T-cell (primary cell): ENCODE results near the gene BRS3. TPM values are rescaled to one million over a fixed set of nuclear protein-coding genes. Genes with fewer than 3 reads are reported as not detected.

ENCODE experiments used
- ATAC-seq, 4 experiments: fragments of 200-7000 bp in 3 of 4; fragments of 150-1000 bp in 1 of 4; cut with Tn5 transposase; replicated peaks in 1 of 4; 1 replicate in 3 of 4; 2 replicates in 1 of 4; pipeline ENCODE4 v1.10.0; 2021; ENCODE audit warnings: moderate library complexity in 3 of 4, mild to moderate bottlenecking in 2 of 4, moderate number of reproducible peaks in 1 of 4
- CTCF ChIA-PET, 2 donors: fragments of 300-600 bp; sonication (Branson Sonifier 250); formaldehyde crosslinking; loops; one replicate each; lab custom pipeline; 2022; ENCODE audit warnings: antibody characterized with exemption in 2 of 2; lab: Charles Lee
- POLR2A ChIA-PET, 2 donors: fragments of 300-600 bp; sonication (Branson Sonifier 250); formaldehyde crosslinking; loops; one replicate each; lab custom pipeline; 2022; ENCODE audit warnings: antibody characterized with exemption in 2 of 2; lab: Charles Lee
- DNase-seq, 35 experiments: peaks; one replicate each; pipeline versions ENCODE4 v3.0.0 to v3.0.0-alpha.2; 2013 to 2023
- H3K27ac ChIP-seq: one replicate; pipeline ENCODE4 v1.5.1; 2013; ENCODE audit warnings: low read length
- H3K27me3 ChIP-seq, 2 experiments: replicated peaks in 1 of 2; 1 replicate in 1 of 2; 2 replicates in 1 of 2; pipeline versions ENCODE4 v1.6.1 to v1.7.0; 2013; ENCODE audit warnings: low read length in 1 of 2, mixed read lengths in 1 of 2; ENCODE audit not compliant: control insufficient read depth in 2 of 2, insufficient read depth in 2 of 2; ENCODE audit errors: extremely low read depth in 1 of 2
- H3K36me3 ChIP-seq, 2 donors: 1 replicate in 1 of 2; 2 replicates in 1 of 2; pipeline versions ENCODE4 v1.6.1 to v1.7.0; 2013; ENCODE audit warnings: low read length in 1 of 2; ENCODE audit not compliant: control insufficient read depth in 2 of 2, insufficient read depth in 1 of 2; ENCODE audit errors: extremely low read depth in 1 of 2
- H3K4me1 ChIP-seq, 2 experiments: 1 replicate in 1 of 2; 2 replicates in 1 of 2; pipeline versions ENCODE4 v1.6.1 to v1.7.0; 2013; ENCODE audit warnings: low read length in 2 of 2, mixed read lengths in 1 of 2; ENCODE audit not compliant: insufficient read depth in 2 of 2, control insufficient read depth in 1 of 2; ENCODE audit errors: extremely low read depth in 1 of 2
- H3K4me3 ChIP-seq, 2 donors: 1 replicate in 1 of 2; 2 replicates in 1 of 2; pipeline versions ENCODE4 v1.5.1 to v1.7.0; 2013; ENCODE audit warnings: mild to moderate bottlenecking in 2 of 2, low read length in 1 of 2, moderate library complexity in 1 of 2; ENCODE audit not compliant: control insufficient read depth in 1 of 2; ENCODE audit errors: extremely low read depth in 1 of 2
- H3K9me3 ChIP-seq: 2 replicates; pipeline ENCODE4 v1.7.0; 2013
- H3K27ac Mint-ChIP-seq, 2 donors: one replicate each; pipeline ENCODE4 v1.8.0; 2020 to 2021; ENCODE audit warnings: mild to moderate bottlenecking in 2 of 2, mixed read lengths in 2 of 2
- H3K27me3 Mint-ChIP-seq, 2 donors: one replicate each; pipeline ENCODE4 v1.8.0; 2021 to 2022; ENCODE audit warnings: mixed read lengths in 2 of 2
- H3K36me3 Mint-ChIP-seq: one replicate; pipeline ENCODE4 v1.8.0; 2021; ENCODE audit warnings: mixed read lengths
- H3K4me1 Mint-ChIP-seq, 3 donors: one replicate each; pipeline ENCODE4 v1.8.0; 2020 to 2022; ENCODE audit warnings: mixed read lengths in 3 of 3, mild to moderate bottlenecking in 1 of 3
- H3K4me3 Mint-ChIP-seq, 3 donors: one replicate each; pipeline ENCODE4 v1.8.0; 2020 to 2022; ENCODE audit warnings: mild to moderate bottlenecking in 3 of 3, mixed read lengths in 3 of 3, moderate library complexity in 3 of 3
- H3K9me3 Mint-ChIP-seq, 3 donors: one replicate each; pipeline ENCODE4 v1.8.0; 2020 to 2022; ENCODE audit warnings: mixed read lengths in 3 of 3
- WGBS: methylation state at CpG from one replicate; pipeline ENCODE4 v1.1.5; 2013; ENCODE audit warnings: missing lambda C conversion rate; ENCODE audit not compliant: insufficient coverage; 5-methylcytosine and 5-hydroxymethylcytosine counted together
- total RNA-seq, 35 experiments: library from RNA in 6 of 35; stranded (reverse) in 6 of 35; fragments of 120-200 nt in 1 of 35; gene quantifications; one replicate each; pipeline versions ENCODE4 v1.2.1 to v1.2.4 and lab custom pipeline; 2013 to 2026

The BRS3 gene
- total RNA-seq, 5 donors from 2014 or later (not counting 1 experiment from before 2014, with no cell fraction given): not detected

- no peak for ATAC-seq
- POLR2A ChIA-PET: no interaction called here
These were observed 38.2 kb downstream of the BRS3 start for GRCh38 chrX:136525738-136526606.

GRCh38 chrX:136528645-136529315 is 41.0 kb downstream of the BRS3 start:
- Mint-ChIP-seq H3K4me3 (no peak overlapping the region), H3K27me3 (peaks cover 0 to 28% of the 10 kb centered on the region in 2 donors), H3K4me1 (peaks cover 0 to 8% (median 4%) of the 10 kb centered on the region in 3 donors), H3K27ac (no peak overlapping the region), H3K36me3 (no peaks in the 10 kb centered on the region), H3K9me3 (no peaks in the 10 kb centered on the region)
- Histone ChIP-seq H3K4me3 (no peak overlapping the region), H3K36me3 (no peaks in the 10 kb centered on the region), H3K9me3 (no peaks in the 10 kb centered on the region), H3K4me1 (no peaks in the 10 kb centered on the region), H3K27ac (no peak overlapping the region), H3K27me3 (no peaks in the 10 kb centered on the region)
- no peak for DNase-seq
- ChIA-PET POLR2A (interaction anchor here in 1 of 2 donors (0.7 kb wide), 1 partner anchor 89 kb away, joined by 3 read pairs; no protein-coding TSS in a partner anchor), CTCF (no interaction called here)
- no peak for ATAC-seq
- WGBS: 100% methylated on average over 2 of the region's 8 CpGs

More at GRCh38 chrX:136525738-136526606, 38.2 kb downstream of the BRS3 start:
- H3K9me3 Mint-ChIP-seq: no peaks in the 10 kb centered on the region
- Histone ChIP-seq H3K36me3 (no peaks in the 10 kb centered on the region), H3K4me1 (no peaks in the 10 kb centered on the region), H3K4me3 (no peak overlapping the region), H3K27ac (no peak overlapping the region), H3K9me3 (no peaks in the 10 kb centered on the region), H3K27me3 (no peaks in the 10 kb centered on the region)
- no peaks in the 10 kb centered on the region for H3K36me3 Mint-ChIP-seq
- H3K27ac Mint-ChIP-seq: no peak overlapping the region
- WGBS: 50% methylated on average over 2 of the region's 2 CpGs
- peaks cover 0 to 23% of the 10 kb centered on the region in 2 donors for H3K27me3 Mint-ChIP-seq
- H3K4me1 Mint-ChIP-seq: peaks cover 6 to 15% (median 13%) of the 10 kb centered on the region in 3 donors
- DNase-seq: no peak
- H3K4me3 Mint-ChIP-seq: no peak overlapping the region
- CTCF ChIA-PET: no interaction called here

GRCh38 chrX:136529795-136530194 is 42.0 kb downstream of the BRS3 start:
- H3K27ac ChIP-seq: no peak overlapping the region
- Mint-ChIP-seq H3K36me3 (no peaks in the 10 kb centered on the region), H3K4me3 (no peak overlapping the region), H3K27me3 (peaks cover 0 to 36% of the 10 kb centered on the region in 2 donors), H3K27ac (no peak overlapping the region), H3K9me3 (no peaks in the 10 kb centered on the region), H3K4me1 (peaks cover 0 to 6% (median 3%) of the 10 kb centered on the region in 3 donors)
- no peaks in the 10 kb centered on the region for H3K27me3 ChIP-seq
- CTCF ChIA-PET: no interaction called here
- POLR2A ChIA-PET: no interaction called here
- no peaks in the 10 kb centered on the region for H3K36me3 ChIP-seq
- ATAC-seq (no peak), DNase-seq (no peak)
- no peak overlapping the region for H3K4me3 ChIP-seq
- 40% methylated on average over 1 of the region's 2 CpGs for WGBS
- no peaks in the 10 kb centered on the region for H3K9me3 ChIP-seq
- H3K4me1 ChIP-seq: no peaks in the 10 kb centered on the region

GRCh38 chrX:136531951-136532350 is 44.2 kb downstream of the BRS3 start, which contains the start of gene VGLL1:
TSS of gene VGLL1 (plus strand) at chrX:136532215. CDS start at chrX:136536021, 3,806 bp downstream.
- Histone ChIP-seq H3K9me3 (no peaks in the 10 kb centered on the region), H3K4me3 (no peak within 1 kb of the TSS), H3K36me3 (no peaks in the 10 kb centered on the region), H3K27ac (no peak within 1 kb of the TSS), H3K27me3 (no peaks in the 10 kb centered on the region), H3K4me1 (no peaks in the 10 kb centered on the region)
- peaks cover 0 to 40% of the 10 kb centered on the region in 2 donors for H3K27me3 Mint-ChIP-seq
- ChIA-PET CTCF (interaction anchor here (0.6 kb wide), 2 partner anchors 36 to 398 kb away, joined by 3 read pairs; no protein-coding TSS in a partner anchor), POLR2A (interaction anchor here (0.6 to 0.7 kb wide), 2 partner anchors 24 to 130 kb away, joined by 4 to 9 read pairs; no protein-coding TSS in a partner anchor)
- WGBS: no CpG with 5 or more reads among the region's 3 CpGs
- H3K4me1 Mint-ChIP-seq: peaks cover 0 to 6% (median 3%) of the 10 kb centered on the region in 3 donors
- no peak within 1 kb of the TSS for H3K27ac Mint-ChIP-seq
- H3K36me3 Mint-ChIP-seq: no peaks in the 10 kb centered on the region
- DNase-seq (no peak), ATAC-seq (no peak)
- no peak within 1 kb of the TSS for H3K4me3 Mint-ChIP-seq
- no peaks in the 10 kb centered on the region for H3K9me3 Mint-ChIP-seq

GRCh38 chrX:136534131-136534530 is 46.4 kb downstream of the BRS3 start:
- DNase-seq (no peak), ATAC-seq (no peak)
- no CpG with 5 or more reads among the region's 2 CpGs for WGBS
- Histone ChIP-seq H3K27me3 (no peaks in the 10 kb centered on the region), H3K9me3 (no peaks in the 10 kb centered on the region), H3K4me3 (no peak overlapping the region), H3K4me1 (no peaks in the 10 kb centered on the region), H3K36me3 (no peaks in the 10 kb centered on the region), H3K27ac (no peak overlapping the region)
- Mint-ChIP-seq H3K4me1 (peaks cover 0 to 6% (median 3%) of the 10 kb centered on the region in 3 donors), H3K9me3 (no peaks in the 10 kb centered on the region), H3K27ac (no peak overlapping the region), H3K27me3 (peaks cover 0 to 27% of the 10 kb centered on the region in 2 donors), H3K4me3 (no peak overlapping the region), H3K36me3 (no peaks in the 10 kb centered on the region)
- ChIA-PET POLR2A (no interaction called here), CTCF (no interaction called here)

- H3K9me3 ChIP-seq: no peaks in the 10 kb centered on the region
- H3K27me3 ChIP-seq: no peaks in the 10 kb centered on the region
- no peak overlapping the region for H3K4me3 ChIP-seq
- DNase-seq (no peak), ATAC-seq (no peak)
- no peaks in the 10 kb centered on the region for H3K36me3 Mint-ChIP-seq
- H3K27ac ChIP-seq: no peak overlapping the region
- H3K4me3 Mint-ChIP-seq: no peak overlapping the region
- CTCF ChIA-PET: no interaction called here
- H3K36me3 ChIP-seq: no peaks in the 10 kb centered on the region
- H3K4me1 ChIP-seq: peaks cover 0 to 4% of the 10 kb centered on the region in 2 experiments
- peaks cover 6 to 17% (median 16%) of the 10 kb centered on the region in 3 donors for H3K4me1 Mint-ChIP-seq
- POLR2A ChIA-PET: no interaction called here
- WGBS: 86% methylated on average over 2 of the region's 2 CpGs
- peaks cover 0 to 34% of the 10 kb centered on the region in 2 donors for H3K27me3 Mint-ChIP-seq
- H3K9me3 Mint-ChIP-seq: no peaks in the 10 kb centered on the region
- H3K27ac Mint-ChIP-seq: no peak overlapping the region
These were observed 51.1 kb downstream of the BRS3 start for GRCh38 chrX:136538811-136539210.
